ENCODE results near the gene PTPN18. TPM values are rescaled to one million over a fixed set of nuclear protein-coding genes. Genes with fewer than 3 reads are reported as not detected.

PTPN18 gene
- total RNA-seq, 1 experiment from 2014 or later = 34.4 TPM

- Mint-ChIP-seq H3K4me3 (ENCODE audit: unreplicated experiment) (no peak overlapping the region), H3K36me3 (ENCODE audit: insufficient read depth, unreplicated experiment) (no peaks in the 10 kb centered on the region), H3K9me3 (ENCODE audit: unreplicated experiment) (no peaks in the 10 kb centered on the region), H3K4me1 (ENCODE audit: insufficient read depth, unreplicated experiment) (no peaks in the 10 kb centered on the region), H3K27ac (ENCODE audit: low read depth, unreplicated experiment) (no peak overlapping the region), H3K27me3 (ENCODE audit: insufficient read depth, unreplicated experiment) (no peaks in the 10 kb centered on the region)
- intact Hi-C loops (cut with micrococcal nuclease) = no loop called here
- POLR2A ChIA-PET = no interaction called here
- BruUV-seq (replicated peaks) = no TSS peak
- CTCF ChIA-PET = interaction anchor here (0.6 kb wide), 1 partner anchor 141 kb away, joined by 3 read pairs; no protein-coding TSS in a partner anchor
- TF ChIP-seq CTCF (IDR thresholded peaks at IDR 0.05; ENCODE audit: unreplicated experiment) = no peak
- DNase-seq (ENCODE audit: unreplicated experiment) = no peak
Observed at GRCh38 chr2:130314377-130314776, 41.5 kb upstream of the PTPN18 start.

- H3K9me3 Mint-ChIP-seq (ENCODE audit: unreplicated experiment) = no peaks in the 10 kb centered on the region
- no peaks in the 10 kb centered on the region for H3K36me3 Mint-ChIP-seq (ENCODE audit: insufficient read depth, unreplicated experiment)
- DNase-seq (ENCODE audit: unreplicated experiment) = no peak
- H3K27ac Mint-ChIP-seq (ENCODE audit: low read depth, unreplicated experiment) = no peak overlapping the region
- no peak for TF ChIP-seq CTCF (IDR thresholded peaks at IDR 0.05; ENCODE audit: unreplicated experiment)
- ChIA-PET POLR2A (no interaction called here), CTCF (interaction anchor here (0.6 to 1.2 kb wide), 2 partner anchors 17 to 131 kb away, joined by 3 to 4 read pairs; no protein-coding TSS in a partner anchor)
- no peak overlapping the region for H3K4me3 Mint-ChIP-seq (ENCODE audit: unreplicated experiment)
- no peaks in the 10 kb centered on the region for H3K27me3 Mint-ChIP-seq (ENCODE audit: insufficient read depth, unreplicated experiment)
- BruUV-seq (replicated peaks) = no TSS peak
- intact Hi-C loops (cut with micrococcal nuclease) = no loop called here
- H3K4me1 Mint-ChIP-seq (ENCODE audit: insufficient read depth, unreplicated experiment) = no peaks in the 10 kb centered on the region
Observed at GRCh38 chr2:130316596-130316995, 39.3 kb upstream of the PTPN18 start.

- Mint-ChIP-seq H3K36me3 (ENCODE audit: insufficient read depth, unreplicated experiment) (no peaks in the 10 kb centered on the region), H3K27ac (ENCODE audit: low read depth, unreplicated experiment) (no peak overlapping the region), H3K27me3 (ENCODE audit: insufficient read depth, unreplicated experiment) (no peaks in the 10 kb centered on the region), H3K4me1 (ENCODE audit: insufficient read depth, unreplicated experiment) (no peaks in the 10 kb centered on the region), H3K4me3 (ENCODE audit: unreplicated experiment) (no peak overlapping the region), H3K9me3 (ENCODE audit: unreplicated experiment) (no peaks in the 10 kb centered on the region)
- intact Hi-C loops (cut with micrococcal nuclease) = no loop called here
- POLR2A ChIA-PET = interaction anchor here (1.0 to 2.5 kb wide), 2 partner anchors 10 to 20 kb away, joined by 3 to 6 read pairs; no protein-coding TSS in a partner anchor
- TF ChIP-seq CTCF (IDR thresholded peaks at IDR 0.05; ENCODE audit: unreplicated experiment) = no peak
- no peak for DNase-seq (ENCODE audit: unreplicated experiment)
- no TSS peak for BruUV-seq (replicated peaks)
- CTCF ChIA-PET = interaction anchor here (2.1 kb wide), 1 partner anchor 14 kb away, joined by 7 read pairs; no protein-coding TSS in a partner anchor
Observed at GRCh38 chr2:130318906-130319305, 37.0 kb upstream of the PTPN18 start.

GRCh38 chr2:130319536-130319935 is 36.3 kb upstream of the PTPN18 start:
- no peaks in the 10 kb centered on the region for H3K4me1 Mint-ChIP-seq (ENCODE audit: insufficient read depth, unreplicated experiment)
- no TSS peak for BruUV-seq (replicated peaks)
- ChIA-PET POLR2A (no interaction called here), CTCF (interaction anchor here (2.1 kb wide), 1 partner anchor 13 kb away, joined by 7 read pairs; no protein-coding TSS in a partner anchor)
- no peaks in the 10 kb centered on the region for H3K36me3 Mint-ChIP-seq (ENCODE audit: insufficient read depth, unreplicated experiment)
- no peaks in the 10 kb centered on the region for H3K27me3 Mint-ChIP-seq (ENCODE audit: insufficient read depth, unreplicated experiment)
- no peak for DNase-seq (ENCODE audit: unreplicated experiment)
- no peak overlapping the region for H3K27ac Mint-ChIP-seq (ENCODE audit: low read depth, unreplicated experiment)
- no peak for TF ChIP-seq CTCF (IDR thresholded peaks at IDR 0.05; ENCODE audit: unreplicated experiment)
- intact Hi-C loops (cut with micrococcal nuclease) = no loop called here
- H3K4me3 Mint-ChIP-seq (ENCODE audit: unreplicated experiment) = no peak overlapping the region
- H3K9me3 Mint-ChIP-seq (ENCODE audit: unreplicated experiment) = no peaks in the 10 kb centered on the region

Measured in MCF 10A (cell line).